GM12873 (cell line): ENCODE results near the gene BICD1.
A peak's percentile ranks its signal among the peaks of the same experiment; 100 is the strongest.

Experiments used
- CTCF ChIP-seq: IDR thresholded peaks from 2 replicates; pipeline ENCODE4 v1.5.1; 2012; ENCODE audit warnings: low read depth, mild to moderate bottlenecking, moderate library complexity, low read length, control low read depth; ENCODE audit not compliant: insufficient read depth; ENCODE audit errors: missing control alignments

Gene BICD1

GRCh38 chr12:32312049-32312670 is 205.5 kb downstream of the BICD1 start:
- TF ChIP-seq CTCF, result peak; percentile 50

GRCh38 chr12:32322354-32322753 is 215.7 kb downstream of the BICD1 start:
- no peak for TF ChIP-seq CTCF

GRCh38 chr12:32331133-32331532 is 224.5 kb downstream of the BICD1 start:
- no peak for TF ChIP-seq CTCF

GRCh38 chr12:32332446-32332845 is 225.8 kb downstream of the BICD1 start:
- TF ChIP-seq CTCF, result no peak

GRCh38 chr12:32334371-32334777 is 227.7 kb downstream of the BICD1 start:
- TF ChIP-seq CTCF, result no peak

- TF ChIP-seq CTCF, result no peak
Observed at GRCh38 chr12:32336261-32336660, 229.6 kb downstream of the BICD1 start.

GRCh38 chr12:32343496-32343895 is 236.8 kb downstream of the BICD1 start:
- TF ChIP-seq CTCF, result no peak
